Astrocyte (in vitro differentiated cells and primary cell): ENCODE measurements around the gene AP2S1. TPM values are rescaled to one million over a fixed set of nuclear protein-coding genes. Genes with fewer than 3 reads are reported as not detected.

Source experiments
- DNase-seq: peaks from one replicate; pipeline ENCODE4 v3.0.0-alpha.2; 2010; ENCODE audit warnings: low read depth
- FAIRE-seq: peaks from 2 replicates; lab custom pipeline; 2011; peaks lifted over from hg19 to GRCh38; lab: Jason Lieb, UNC
- H2AFZ ChIP-seq: 2 replicates; pipeline ENCODE4 v1.6.0; 2012; ENCODE audit warnings: low read depth, low read length, inconsistent platforms
- H3K27ac ChIP-seq: 2 replicates; pipeline ENCODE4 v1.5.1; 2011; ENCODE audit warnings: low read depth, low read length, inconsistent platforms
- H3K27me3 ChIP-seq: 2 replicates; pipeline ENCODE4 v1.6.0; 2011; ENCODE audit warnings: low read length, inconsistent platforms; ENCODE audit not compliant: insufficient read depth
- H3K36me3 ChIP-seq: 2 replicates; pipeline ENCODE4 v1.5.1; 2011; ENCODE audit warnings: low read length, inconsistent platforms; ENCODE audit not compliant: insufficient read depth
- H3K4me1 ChIP-seq: 2 replicates; pipeline ENCODE4 v1.5.1; 2011; ENCODE audit warnings: low read length, inconsistent platforms; ENCODE audit not compliant: insufficient read depth
- H3K4me2 ChIP-seq: 2 replicates; pipeline ENCODE4 v1.6.0; 2012; ENCODE audit warnings: low read length, inconsistent platforms
- H3K4me3 ChIP-seq: 2 replicates; pipeline ENCODE4 v1.5.1; 2011; ENCODE audit warnings: low read depth, mild to moderate bottlenecking, low read length, inconsistent platforms; ENCODE audit not compliant: insufficient read depth
- H3K79me2 ChIP-seq: 2 replicates; pipeline ENCODE4 v1.6.0; 2012; ENCODE audit warnings: mild to moderate bottlenecking, low read length, inconsistent platforms; ENCODE audit not compliant: insufficient read depth
- H3K9ac ChIP-seq: 2 replicates; pipeline ENCODE4 v1.6.0; 2012; ENCODE audit warnings: mild to moderate bottlenecking, low read length, inconsistent platforms
- H3K9me3 ChIP-seq: 2 replicates; pipeline ENCODE4 v1.5.1; 2012; ENCODE audit warnings: low read depth, mild to moderate bottlenecking, low read length, inconsistent platforms; ENCODE audit not compliant: insufficient read depth
- H4K20me1 ChIP-seq: 2 replicates; pipeline ENCODE4 v1.6.0; 2012; ENCODE audit warnings: low read length, inconsistent platforms; ENCODE audit not compliant: insufficient read depth
- H3K27ac Mint-ChIP-seq: one replicate; pipeline ENCODE4 v1.8.0; 2021; ENCODE audit warnings: mild to moderate bottlenecking, mixed read lengths; ENCODE audit not compliant: unreplicated experiment
- H3K27me3 Mint-ChIP-seq: one replicate; pipeline ENCODE4 v1.8.0; 2021; ENCODE audit warnings: low read depth, mixed read lengths; ENCODE audit not compliant: unreplicated experiment
- H3K36me3 Mint-ChIP-seq: one replicate; pipeline ENCODE4 v1.8.0; 2021; ENCODE audit warnings: low read depth, mixed read lengths; ENCODE audit not compliant: unreplicated experiment
- H3K4me1 Mint-ChIP-seq: one replicate; pipeline ENCODE4 v1.8.0; 2021; ENCODE audit warnings: low read depth, mixed read lengths; ENCODE audit not compliant: unreplicated experiment
- H3K4me3 Mint-ChIP-seq: one replicate; pipeline ENCODE4 v1.8.0; 2021; ENCODE audit warnings: mild to moderate bottlenecking, moderate library complexity, mixed read lengths; ENCODE audit not compliant: unreplicated experiment
- H3K9me3 Mint-ChIP-seq: one replicate; pipeline ENCODE4 v1.8.0; 2021; ENCODE audit warnings: mild to moderate bottlenecking, mixed read lengths; ENCODE audit not compliant: unreplicated experiment
- EZH2 ChIP-seq: IDR thresholded peaks from 2 replicates; pipeline ENCODE4 v1.6.1; 2012; ENCODE audit warnings: mild to moderate bottlenecking, low read length, inconsistent platforms; ENCODE audit not compliant: insufficient read depth
- total RNA-seq: library from RNA; stranded (reverse); gene quantifications from 2 replicates; pipeline ENCODE4 v1.2.1, GENCODE V29; 2021
- TF ChIP-seq, protein P1 (sequence below): IDR thresholded peaks from 2 replicates; pipeline ENCODE4 v1.5.1; 2011; ENCODE audit warnings: low read depth, mild to moderate bottlenecking, inconsistent platforms, low read length, moderate library complexity; ENCODE audit not compliant: insufficient read depth

AP2S1 gene
- total RNA-seq, 1 donor from 2014 or later: 278 TPM

DNA sequence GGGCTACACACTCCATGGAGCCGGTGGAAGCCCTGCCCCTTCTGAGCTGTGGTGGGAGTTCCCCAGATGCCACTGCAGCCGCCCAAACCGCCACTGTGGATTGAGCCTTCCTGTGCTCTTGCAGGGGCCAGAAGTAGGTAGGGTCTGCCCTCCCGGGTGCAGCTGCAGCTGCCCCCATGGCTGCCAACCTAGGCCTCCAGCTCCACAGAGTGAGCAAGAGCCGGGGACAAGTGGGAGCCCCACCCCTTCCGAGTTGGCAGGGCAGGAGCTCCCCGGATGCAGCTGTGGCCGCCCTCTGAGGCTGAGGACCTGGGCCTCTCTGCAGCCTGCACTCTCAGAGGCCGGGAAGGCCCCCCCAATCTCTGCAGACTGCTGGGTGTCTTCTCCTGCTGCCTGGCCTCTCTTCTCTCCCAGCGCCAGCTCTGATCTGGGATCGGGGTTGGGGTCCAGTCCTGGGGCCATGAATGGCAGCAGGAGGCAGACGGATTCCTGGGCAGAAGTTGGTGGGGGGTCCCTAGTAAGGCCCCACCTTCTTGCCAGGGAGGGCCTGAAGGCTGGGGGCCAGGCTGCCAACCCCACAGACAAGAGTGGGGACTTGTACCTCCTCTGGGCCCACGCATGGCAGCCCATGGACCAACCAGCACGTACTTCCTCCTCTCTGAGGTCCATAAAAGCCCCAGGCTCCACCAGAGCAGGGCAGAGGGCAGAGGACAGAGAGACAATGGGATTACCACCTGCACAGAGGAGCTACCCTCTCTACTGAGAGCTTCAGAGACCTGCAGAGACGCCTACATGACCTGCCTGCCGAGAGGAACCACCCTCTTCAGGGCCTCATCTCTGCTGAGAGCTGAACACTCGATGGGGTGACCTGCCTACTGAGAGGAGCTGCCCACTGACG is 28.9 kb downstream of the AP2S1 start:
- Histone ChIP-seq H2AFZ (no peak overlapping the region), H3K27ac (no peak overlapping the region), H3K4me2 (no peak overlapping the region), H3K36me3 (no peaks in the 10 kb centered on the region), H3K27me3 (no peaks in the 10 kb centered on the region), H3K9me3 (no peaks in the 10 kb centered on the region), H4K20me1 (no peaks in the 10 kb centered on the region), H3K4me3 (no peak overlapping the region), H3K9ac (no peak overlapping the region), H3K79me2 (no peaks in the 10 kb centered on the region), H3K4me1 (no peaks in the 10 kb centered on the region)
- DNase-seq (no peak), FAIRE-seq (no peak)
- H3K4me3 Mint-ChIP-seq: no peak overlapping the region
- H3K4me1 Mint-ChIP-seq: peaks cover 7% of the 10 kb centered on the region
- H3K27me3 Mint-ChIP-seq: no peaks in the 10 kb centered on the region
- TF ChIP-seq, protein P1, sequence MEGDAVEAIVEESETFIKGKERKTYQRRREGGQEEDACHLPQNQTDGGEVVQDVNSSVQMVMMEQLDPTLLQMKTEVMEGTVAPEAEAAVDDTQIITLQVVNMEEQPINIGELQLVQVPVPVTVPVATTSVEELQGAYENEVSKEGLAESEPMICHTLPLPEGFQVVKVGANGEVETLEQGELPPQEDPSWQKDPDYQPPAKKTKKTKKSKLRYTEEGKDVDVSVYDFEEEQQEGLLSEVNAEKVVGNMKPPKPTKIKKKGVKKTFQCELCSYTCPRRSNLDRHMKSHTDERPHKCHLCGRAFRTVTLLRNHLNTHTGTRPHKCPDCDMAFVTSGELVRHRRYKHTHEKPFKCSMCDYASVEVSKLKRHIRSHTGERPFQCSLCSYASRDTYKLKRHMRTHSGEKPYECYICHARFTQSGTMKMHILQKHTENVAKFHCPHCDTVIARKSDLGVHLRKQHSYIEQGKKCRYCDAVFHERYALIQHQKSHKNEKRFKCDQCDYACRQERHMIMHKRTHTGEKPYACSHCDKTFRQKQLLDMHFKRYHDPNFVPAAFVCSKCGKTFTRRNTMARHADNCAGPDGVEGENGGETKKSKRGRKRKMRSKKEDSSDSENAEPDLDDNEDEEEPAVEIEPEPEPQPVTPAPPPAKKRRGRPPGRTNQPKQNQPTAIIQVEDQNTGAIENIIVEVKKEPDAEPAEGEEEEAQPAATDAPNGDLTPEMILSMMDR: no peak
- no peak for TF ChIP-seq EZH2
- H3K36me3 Mint-ChIP-seq: peaks cover 2% of the 10 kb centered on the region
- no peak overlapping the region for H3K27ac Mint-ChIP-seq
- peaks cover 2% of the 10 kb centered on the region for H3K9me3 Mint-ChIP-seq

DNA sequence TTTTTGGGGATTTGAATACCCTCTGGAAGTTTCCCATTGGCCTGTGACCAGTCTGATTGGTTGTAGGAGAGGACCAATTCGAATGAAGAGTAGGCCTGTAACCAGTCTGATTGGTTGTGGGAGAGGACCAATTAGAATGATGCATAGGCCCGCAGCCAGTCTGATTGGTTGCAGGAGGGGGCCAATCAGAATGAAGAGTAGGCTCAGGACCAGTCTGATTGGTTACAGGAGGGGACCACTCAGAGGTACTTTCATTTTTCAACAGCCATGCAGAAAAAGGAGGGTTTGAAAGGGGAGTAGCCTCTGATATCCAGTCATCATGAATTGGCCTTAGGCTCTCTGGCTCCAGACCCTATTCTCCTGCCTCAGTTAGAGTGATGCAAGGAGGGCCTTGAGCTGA is 31.8 kb downstream of the AP2S1 start:
- no peak for FAIRE-seq
- no peak for TF ChIP-seq EZH2
- TF ChIP-seq, protein P1: no peak
- Histone ChIP-seq H3K4me1 (peaks cover 3% of the 10 kb centered on the region), H3K27me3 (no peaks in the 10 kb centered on the region), H3K4me3 (no peak overlapping the region), H4K20me1 (no peaks in the 10 kb centered on the region), H3K36me3 (no peaks in the 10 kb centered on the region), H2AFZ (no peak overlapping the region), H3K79me2 (no peaks in the 10 kb centered on the region), H3K4me2 (no peak overlapping the region), H3K27ac (no peak overlapping the region), H3K9ac (no peak overlapping the region), H3K9me3 (no peaks in the 10 kb centered on the region)
- peaks cover 9% of the 10 kb centered on the region for H3K4me1 Mint-ChIP-seq
- no peak overlapping the region for H3K4me3 Mint-ChIP-seq
- no peaks in the 10 kb centered on the region for H3K9me3 Mint-ChIP-seq
- H3K36me3 Mint-ChIP-seq: peaks cover 2% of the 10 kb centered on the region
- no peak overlapping the region for H3K27ac Mint-ChIP-seq
- peaks cover 6% of the 10 kb centered on the region for H3K27me3 Mint-ChIP-seq
- no peak for DNase-seq
